Activated CD4-positive, alpha-beta T cell treated with anti-CD3 and anti-CD28 coated beads, Interleukin-2, amount 50 U/mL, for 24 hours (primary cell): ENCODE measurements around the gene CES5A.
"Not testable (repeated sequence)": the region's sequence is repeated elsewhere in the genome, so short reads cannot be mapped to it uniquely, and the experiment has no call there.

Source experiments
- DNase-seq, 2 donors: peaks; one replicate each; pipeline ENCODE4 v3.0.0-alpha.2; 2020; ENCODE audit warnings: low read depth in 1 of 2, low spot score in 1 of 2

Gene CES5A

DNA sequence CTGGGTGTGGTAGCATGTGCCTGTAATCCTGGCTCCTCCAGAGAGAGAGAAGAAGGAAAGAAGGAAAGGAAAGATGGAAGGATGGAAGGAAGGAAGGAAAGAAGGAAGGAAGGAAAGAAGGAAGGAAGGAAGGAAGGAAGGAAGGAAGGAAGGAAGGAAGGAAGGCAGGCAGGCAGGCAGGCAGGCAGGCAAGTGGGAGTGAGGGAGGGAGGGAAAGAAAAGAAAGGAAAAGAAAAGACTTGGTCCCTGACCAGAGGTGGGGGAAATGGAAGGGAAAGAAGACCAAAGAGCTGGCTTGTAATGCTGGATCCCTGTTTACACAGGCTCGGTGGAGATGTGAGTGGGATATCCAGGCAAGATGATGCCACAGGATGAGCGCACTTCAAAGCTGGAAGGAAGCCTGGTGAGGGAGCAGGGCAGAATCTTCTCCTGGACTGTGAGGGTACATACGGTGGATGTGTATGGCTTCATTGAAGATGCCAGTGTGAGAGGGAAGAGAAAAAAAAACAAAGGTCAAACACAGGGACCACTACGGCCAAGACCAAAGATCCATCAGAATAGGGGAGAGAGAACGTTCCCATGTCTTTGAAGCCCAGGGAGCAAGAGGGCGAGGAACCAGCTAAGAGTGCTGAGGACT is 44.4 kb downstream of the CES5A start:
- no peak for DNase-seq

DNA sequence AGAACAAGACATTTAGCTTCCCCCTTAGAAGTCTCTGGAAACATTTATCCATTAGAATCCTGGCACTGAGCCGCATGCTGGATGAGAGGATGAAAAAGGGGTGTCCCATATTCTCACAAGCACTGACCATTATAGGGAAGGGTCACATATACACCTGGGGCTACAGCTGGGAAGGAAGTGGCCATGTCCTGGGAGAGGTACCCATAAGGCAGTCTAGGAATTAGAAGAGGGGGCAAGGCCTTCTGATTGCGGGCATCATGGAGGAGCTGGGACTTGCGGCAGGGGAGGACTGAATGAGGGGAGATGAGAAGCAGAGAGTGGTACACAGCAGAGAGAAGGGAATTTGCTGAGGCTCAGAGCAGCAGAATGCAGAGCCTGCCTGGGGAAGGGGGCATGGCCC is 45.9 kb downstream of the CES5A start:
- DNase-seq, result not testable (repeated sequence)

DNA sequence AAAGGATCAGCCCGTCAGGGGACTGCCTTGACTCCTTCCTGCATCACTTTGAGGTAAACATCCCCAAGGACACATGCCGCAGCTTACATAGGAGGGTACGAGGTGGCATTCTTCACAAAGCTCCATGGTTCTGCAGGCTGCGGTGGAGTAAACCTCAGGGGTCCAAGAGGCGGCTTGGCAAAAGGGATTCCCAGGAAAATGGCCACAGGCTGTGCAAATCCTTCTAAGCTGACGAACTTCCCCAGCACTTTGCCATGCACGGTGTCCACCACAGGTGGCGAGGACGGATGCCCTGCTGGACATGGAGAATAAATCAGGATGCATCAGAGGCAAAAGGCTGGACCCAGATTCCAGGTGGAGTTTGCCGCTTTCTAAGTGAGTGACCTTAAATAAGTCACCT is 46.5 kb downstream of the CES5A start:
- no peak for DNase-seq

- no peak for DNase-seq
Measured at GRCh38 chr16:55825115-55825728, 50.0 kb downstream of the CES5A start.

DNA sequence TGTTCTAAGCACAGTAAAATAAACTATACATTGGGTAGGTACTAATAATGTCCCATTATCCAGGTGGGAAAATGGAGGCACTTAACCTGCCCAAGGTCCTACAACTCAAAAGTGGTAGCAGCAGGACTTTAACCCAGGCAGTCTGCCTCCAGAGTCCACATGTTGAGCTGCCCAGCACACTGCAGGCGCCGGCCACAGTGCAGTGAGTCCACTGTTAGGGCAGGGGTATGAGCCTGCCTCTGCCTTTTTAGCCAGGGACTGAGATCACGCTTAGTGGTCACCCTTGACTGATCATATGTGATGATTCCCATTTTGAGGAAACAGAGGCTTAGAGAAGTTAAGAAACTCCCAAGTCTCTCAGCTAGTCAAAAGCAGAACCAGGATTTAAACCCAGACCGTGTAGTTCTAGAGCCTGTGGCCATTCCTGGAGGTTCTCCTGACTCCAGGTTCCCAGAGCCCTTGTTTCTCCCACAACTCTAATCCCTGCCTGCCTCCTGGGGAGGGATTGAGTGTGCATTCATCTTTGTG is 50.6 kb downstream of the CES5A start:
- DNase-seq, result no peak

- DNase-seq, result no peak
Measured at GRCh38 chr16:55822280-55822810, 52.8 kb downstream of the CES5A start.

- DNase-seq, result no peak
Measured at GRCh38 chr16:55821210-55821609, 54.0 kb downstream of the CES5A start.

DNA sequence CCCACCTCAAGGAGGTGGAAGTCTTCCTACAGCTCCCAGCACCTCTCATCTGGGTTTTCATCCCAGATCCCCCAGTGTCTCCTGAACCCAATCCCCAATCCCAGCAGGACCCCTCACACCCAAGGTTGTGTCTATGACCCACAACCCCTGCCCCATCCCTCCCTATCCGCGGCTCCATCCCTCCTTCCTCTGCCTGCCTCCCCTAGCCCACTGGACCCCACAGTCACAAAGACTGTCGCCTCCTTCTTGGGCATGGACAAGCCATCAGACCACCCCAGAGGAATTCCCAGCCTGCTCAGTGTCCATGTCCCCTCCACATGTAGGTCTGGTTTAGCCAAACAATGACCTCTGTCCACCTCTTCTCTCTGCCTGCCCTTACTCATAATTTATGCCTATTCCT is 54.6 kb downstream of the CES5A start:
- DNase-seq, result no peak

DNA sequence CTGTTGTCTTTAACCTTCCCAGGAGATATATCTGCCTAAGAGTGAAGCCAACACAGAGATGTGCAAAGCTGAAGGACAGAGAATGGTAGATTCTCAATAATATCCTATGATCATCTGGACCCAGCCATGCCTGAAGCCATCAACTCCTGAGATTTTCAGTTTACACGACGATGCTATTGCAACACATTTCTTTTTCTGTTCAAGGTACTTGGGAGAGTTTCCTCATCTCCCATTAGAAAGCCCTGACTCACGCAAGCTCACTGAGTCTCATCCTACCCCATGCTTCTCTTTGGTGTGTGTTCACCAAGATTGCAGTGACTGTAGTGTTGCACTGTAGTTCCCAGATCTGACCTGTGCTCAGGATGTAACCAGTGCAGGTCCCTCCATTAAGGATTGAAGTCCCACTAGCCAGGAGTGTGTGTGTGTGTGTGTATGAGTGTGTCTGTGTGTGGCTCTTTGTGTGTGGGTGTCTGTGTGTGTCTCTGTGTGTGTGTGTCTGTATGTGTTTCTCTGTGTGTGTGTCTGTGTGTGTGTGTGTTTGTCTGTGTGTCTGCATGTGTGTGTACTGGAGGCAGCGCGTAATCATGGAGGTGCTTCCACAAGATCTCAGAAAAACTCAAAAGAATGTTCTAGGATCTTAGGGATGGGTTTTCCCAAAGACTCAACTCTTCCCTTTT is 57.8 kb downstream of the CES5A start:
- DNase-seq, result no peak

- DNase-seq, result not testable (repeated sequence)
Measured at GRCh38 chr16:55816222-55816621, 59.0 kb downstream of the CES5A start.

- DNase-seq, result no peak
Measured at GRCh38 chr16:55815320-55815719, 59.9 kb downstream of the CES5A start.

DNA sequence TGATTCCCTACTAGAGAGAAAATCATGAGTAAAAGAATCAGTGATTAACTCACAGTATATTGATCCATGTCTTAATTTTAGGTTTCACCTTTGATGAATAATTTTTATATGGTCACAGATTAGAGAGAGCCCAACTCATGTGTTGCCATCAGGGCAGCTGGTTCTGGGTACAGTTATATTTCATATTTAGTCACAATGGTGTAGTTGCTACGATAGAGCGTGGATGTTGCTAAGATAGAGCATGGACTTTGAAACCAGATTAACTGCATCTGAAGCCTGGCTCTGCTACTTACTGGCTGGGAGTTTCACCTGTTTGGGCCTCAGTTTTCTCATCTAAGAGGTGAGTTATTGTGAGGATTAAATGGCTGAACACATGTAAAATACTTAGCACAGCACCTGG is 61.0 kb downstream of the CES5A start:
- not testable (repeated sequence) for DNase-seq

GRCh38 chr16:55813730-55814129 is 61.4 kb downstream of the CES5A start:
- DNase-seq, result not testable (repeated sequence)

DNA sequence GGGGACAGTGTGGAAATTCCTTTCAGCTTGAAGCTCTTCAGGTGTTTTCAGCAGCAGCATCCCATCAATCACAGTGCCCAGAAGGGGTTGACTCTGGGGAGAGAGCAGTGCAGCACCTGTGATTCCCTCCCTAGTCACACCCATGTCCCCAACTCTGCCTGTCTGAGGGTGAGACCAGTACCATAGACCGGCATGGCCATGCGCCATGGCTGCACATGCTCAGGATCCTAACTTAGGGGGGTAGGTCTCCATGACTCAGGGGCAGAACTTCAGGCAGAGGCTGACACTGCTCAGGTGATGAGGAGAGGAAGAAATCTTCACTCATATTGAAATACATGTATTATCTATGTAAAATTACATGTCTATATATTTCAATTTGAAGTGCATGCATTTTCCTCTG is 62.2 kb downstream of the CES5A start:
- DNase-seq, result no peak

- no peak for DNase-seq
Measured at GRCh38 chr16:55811811-55812210, 63.4 kb downstream of the CES5A start.

- DNase-seq, result no peak
Measured at GRCh38 chr16:55810451-55810961, 64.7 kb downstream of the CES5A start.

DNA sequence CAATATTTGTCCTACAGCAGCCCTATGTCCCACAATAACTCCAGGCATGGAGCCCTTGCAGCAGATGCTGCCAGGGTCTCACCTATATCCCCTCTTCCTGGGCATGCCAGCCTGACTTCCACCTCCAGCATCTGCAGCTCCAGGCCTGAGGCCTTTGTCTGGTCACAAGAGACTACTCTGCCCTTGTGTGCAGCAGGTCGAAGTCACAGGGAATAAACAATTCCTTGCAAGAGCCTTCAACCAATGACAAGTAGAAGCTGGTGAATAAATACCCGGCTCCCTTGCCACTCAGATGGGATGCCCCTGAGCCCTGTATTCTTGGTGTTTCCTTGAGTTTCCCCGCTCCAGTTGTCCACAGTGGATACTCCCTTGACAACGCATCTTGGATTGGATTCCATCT is 65.3 kb downstream of the CES5A start:
- no peak for DNase-seq

GRCh38 chr16:55809386-55809785 is 65.8 kb downstream of the CES5A start:
- DNase-seq, result no peak

DNA sequence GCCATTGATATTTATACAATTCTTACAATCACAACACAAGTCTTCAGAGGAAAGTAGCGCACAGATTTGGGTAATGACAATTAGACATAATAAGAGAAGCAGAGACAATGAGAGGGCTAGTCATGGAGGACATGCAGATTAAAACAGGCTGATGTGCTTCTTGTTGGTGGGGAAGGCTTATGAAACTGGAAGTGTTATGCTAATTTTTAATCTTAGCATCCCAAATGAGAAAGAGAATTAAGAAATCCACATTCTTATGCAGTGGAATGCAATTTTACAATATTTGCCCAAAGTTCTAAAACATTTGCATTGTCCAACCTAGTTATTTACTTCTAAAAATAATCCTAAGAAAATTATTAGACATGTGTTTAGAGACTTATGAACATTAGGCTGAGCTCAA is 66.9 kb downstream of the CES5A start:
- DNase-seq, result not testable (repeated sequence)

GRCh38 chr16:55805104-55805503 is 70.1 kb downstream of the CES5A start:
- not testable (repeated sequence) for DNase-seq

DNA sequence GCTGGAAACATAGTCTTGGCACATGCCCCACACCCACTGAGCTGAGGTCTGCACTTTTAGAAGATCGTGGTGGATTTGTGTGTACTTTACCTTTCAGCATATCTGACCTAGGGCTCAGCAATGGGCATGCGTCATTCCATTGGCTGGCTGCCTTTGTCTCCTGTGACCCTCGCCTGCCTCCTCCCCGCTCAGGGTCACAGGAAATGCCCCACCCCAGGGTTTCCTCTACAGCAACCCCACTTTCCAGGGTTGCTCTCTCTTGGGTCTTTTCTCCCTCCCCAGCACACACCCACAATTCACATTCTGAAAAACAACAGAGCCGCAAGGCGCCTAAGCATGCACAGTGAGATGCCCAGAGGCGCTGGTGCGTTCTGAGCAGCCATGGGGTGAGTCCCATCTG is 71.5 kb downstream of the CES5A start:
- not testable (repeated sequence) for DNase-seq
